GM18517 (cell line): ENCODE data around the gene GOLGA8S.
"Not testable (repeated sequence)": the region's sequence is repeated elsewhere in the genome, so short reads cannot be mapped to it uniquely, and the experiment has no call there.

Experiments used
- ATAC-seq: cut with Tn5 transposase; IDR thresholded peaks from one replicate; pipeline ENCODE4 v1.9.1; 2021; ENCODE audit warnings: mild to moderate bottlenecking, moderate library complexity; ENCODE audit not compliant: unreplicated experiment

The GOLGA8S gene, protein sequence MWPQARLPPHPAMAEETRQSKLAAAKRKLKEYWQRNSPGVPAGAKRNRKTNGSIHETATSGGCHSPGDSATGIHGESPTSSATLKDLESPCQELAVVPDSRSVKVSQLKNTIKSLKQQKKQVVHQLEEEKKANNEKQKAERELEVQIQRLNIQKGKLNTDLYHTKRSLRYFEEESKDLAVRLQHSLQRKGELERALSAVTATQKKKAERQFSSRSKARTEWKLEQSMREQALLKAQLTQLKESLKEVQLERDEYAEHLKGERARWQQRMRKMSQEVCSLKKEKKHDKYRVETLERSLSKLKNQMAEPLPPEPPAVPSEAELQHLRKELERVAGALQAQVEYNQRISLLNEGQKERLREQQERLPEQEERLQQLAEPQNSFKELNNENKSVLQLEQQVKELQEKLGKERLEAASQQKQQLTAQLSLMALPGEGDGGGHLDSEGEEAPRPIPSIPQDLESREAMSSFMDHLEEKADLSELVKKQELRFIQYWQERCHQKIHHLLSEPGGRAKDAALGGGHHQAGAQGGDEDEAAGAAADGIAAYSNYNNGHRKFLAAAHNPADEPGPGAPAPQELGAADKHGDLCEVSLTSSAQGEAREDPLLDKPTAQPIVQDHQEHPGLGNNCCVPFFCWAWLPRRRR

GRCh38 chr15:23354448-23354847 lies at the start of gene GOLGA8S:
Gene GOLGA8S (plus strand): TSS chr15:23354748. CDS start chr15:23354810, 62 bp downstream.
- ATAC-seq, result not testable (repeated sequence)

DNA sequence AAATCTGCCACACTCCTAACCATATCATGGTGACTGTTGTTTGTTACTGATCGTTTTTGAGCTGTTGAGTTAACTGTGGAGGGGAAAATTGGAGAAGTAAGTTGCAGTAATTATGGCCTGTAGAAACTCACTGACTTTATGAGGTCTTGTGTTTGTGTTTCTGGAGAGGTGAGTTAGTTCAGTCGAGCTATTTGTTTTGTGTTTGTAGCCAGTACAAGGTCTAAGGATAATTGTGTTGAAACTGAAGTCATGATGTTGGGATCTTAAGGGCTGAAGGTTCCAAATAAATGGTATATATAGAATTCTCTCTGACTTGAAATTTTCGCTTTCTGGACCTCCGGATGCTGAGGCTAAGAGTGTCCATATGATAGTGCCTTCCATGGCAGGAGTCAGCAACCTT lies 49.7 kb upstream of the GOLGA8S start:
- not testable (repeated sequence) for ATAC-seq

GRCh38 chr15:23305921-23306320 lies 48.6 kb upstream of the GOLGA8S start:
- ATAC-seq, result not testable (repeated sequence)

GRCh38 chr15:23311233-23311632 lies 43.3 kb upstream of the GOLGA8S start:
- not testable (repeated sequence) for ATAC-seq

DNA sequence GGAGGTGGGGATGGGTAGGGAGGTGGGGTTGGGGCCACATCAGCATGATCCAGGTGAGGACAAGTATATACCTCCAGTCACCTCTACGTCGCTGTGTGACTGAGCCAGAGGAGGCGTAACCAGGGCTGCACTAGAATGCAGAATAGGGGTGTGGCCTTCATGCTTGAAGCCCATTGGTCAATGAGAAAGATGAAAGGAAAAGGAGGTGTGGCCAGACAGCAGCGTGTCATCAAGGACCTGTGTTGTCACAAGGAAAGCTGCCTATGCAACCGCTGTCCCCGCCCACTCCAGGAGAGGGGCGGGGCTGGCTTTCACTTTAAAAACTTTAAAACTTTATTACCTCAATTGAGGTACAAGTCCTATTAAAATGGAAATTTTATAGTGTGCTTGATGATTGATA lies 20.5 kb upstream of the GOLGA8S start, which contains the start of gene GOLGA6L26:
GOLGA6L26 (minus strand) TSS at position 101 of the 400 bp plus-strand sequence; CDS start at position 40, 61 bp downstream.
- ATAC-seq, result not testable (repeated sequence)

DNA sequence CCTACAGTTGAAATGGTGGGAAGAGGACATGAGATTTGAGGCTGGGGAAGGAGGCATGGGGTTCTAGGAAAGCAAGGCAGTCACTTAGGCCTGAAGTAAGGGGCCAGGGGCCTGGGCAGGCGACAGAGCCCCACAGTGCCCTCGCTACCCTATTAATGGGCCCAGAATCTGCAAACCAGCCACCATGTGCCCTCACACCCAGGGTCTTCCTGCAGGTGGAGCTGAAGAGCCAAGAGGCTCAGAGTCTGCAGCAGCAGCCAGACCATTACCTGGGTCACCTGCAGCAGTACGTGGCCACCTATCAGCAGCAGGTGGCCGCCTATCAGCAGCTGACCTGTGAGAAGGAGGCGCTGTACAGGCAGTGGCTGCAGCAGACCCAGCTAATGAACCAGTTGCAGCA lies 8.1 kb downstream of the GOLGA8S start:
- ATAC-seq, result not testable (repeated sequence)

DNA sequence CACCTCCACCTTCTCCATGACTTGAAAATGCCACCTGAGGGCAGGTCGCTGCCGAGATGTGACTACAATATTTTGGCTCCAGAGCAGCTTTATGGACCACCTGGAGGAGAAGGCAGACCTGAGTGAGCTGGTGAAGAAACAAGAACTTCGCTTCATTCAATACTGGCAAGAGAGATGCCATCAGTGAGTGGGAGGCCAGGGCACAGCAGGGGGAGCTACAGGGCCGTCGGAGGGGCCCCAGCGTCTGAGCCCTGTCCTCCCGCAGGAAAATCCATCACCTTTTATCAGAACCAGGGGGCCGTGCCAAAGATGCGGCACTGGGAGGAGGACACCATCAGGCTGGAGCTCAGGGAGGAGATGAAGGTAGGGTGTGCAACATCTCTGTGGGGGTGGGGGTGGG lies 9.7 kb downstream of the GOLGA8S start:
- not testable (repeated sequence) for ATAC-seq

GRCh38 chr15:23370578-23370977 lies 16.0 kb downstream of the GOLGA8S start:
- no peak for ATAC-seq

GRCh38 chr15:23371134-23371533 lies 16.6 kb downstream of the GOLGA8S start:
- ATAC-seq, result not testable (repeated sequence)

DNA sequence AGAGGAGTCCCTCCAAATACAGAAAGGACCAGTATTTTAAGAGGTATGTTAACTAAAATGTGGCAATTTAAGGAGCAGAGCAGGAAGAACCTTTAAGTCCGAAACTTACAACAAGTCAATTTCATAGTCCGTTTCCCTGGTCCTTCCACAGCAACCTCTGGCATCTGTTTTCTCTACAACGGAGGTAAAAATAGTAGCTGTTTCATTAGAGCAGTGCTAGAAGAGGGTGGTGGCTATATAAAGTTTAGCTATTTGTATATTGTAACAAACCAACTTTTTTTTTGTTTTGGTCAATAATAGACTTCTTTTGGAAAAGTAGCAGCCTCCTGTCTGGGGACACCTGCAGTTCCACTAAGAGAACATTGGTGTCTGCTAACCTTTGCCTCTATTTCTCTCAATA lies 17.3 kb downstream of the GOLGA8S start:
- ATAC-seq, result not testable (repeated sequence)

DNA sequence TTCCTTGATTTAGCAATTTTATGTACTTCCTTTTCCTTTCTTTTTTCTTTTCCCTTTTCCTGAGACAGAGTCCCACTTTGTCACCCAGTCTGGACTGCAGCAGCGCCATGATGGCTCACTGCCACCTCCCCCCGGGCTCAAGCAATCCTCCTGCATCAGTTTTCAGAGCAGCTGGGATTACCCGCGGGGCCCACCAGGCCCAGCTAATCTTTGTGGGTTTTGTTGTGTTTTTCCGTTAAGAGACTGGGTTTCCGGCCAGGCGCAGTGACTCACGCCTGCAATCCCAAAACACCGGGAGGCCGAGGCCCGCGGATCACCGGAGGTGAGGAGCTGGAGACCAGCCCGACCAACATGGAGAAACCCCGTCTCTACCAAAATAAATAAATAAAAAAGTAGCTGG lies 17.7 kb downstream of the GOLGA8S start:
- ATAC-seq, result no peak

- ATAC-seq, result not testable (repeated sequence)
Observed at GRCh38 chr15:23372891-23373600, 18.5 kb downstream of the GOLGA8S start.

- ATAC-seq, result not testable (repeated sequence)
Observed at GRCh38 chr15:23374226-23374625, 19.7 kb downstream of the GOLGA8S start.

DNA sequence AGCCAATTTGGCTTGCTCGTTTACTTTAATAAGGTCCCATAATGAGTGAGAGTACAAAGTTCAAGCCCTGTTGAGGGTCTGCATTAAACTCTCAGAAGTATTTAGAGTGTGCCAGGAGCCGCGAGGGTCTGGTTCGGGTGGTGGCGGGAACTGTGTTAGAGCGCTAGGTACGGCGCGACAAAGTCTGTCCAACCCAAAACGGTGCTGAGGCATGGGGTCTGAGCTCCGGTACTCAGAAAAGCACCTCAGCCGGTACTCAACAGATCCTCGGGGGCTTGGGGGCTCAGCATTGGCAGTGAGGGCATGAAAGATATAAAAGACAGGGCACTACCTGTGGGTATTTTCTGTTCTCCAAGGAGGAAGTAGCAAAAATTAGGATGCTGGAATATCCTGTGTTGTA lies 24.4 kb downstream of the GOLGA8S start:
- not testable (repeated sequence) for ATAC-seq

GRCh38 chr15:23380700-23381099 lies 26.2 kb downstream of the GOLGA8S start:
- not testable (repeated sequence) for ATAC-seq

GRCh38 chr15:23381192-23381591 lies 26.6 kb downstream of the GOLGA8S start:
- not testable (repeated sequence) for ATAC-seq

- ATAC-seq, result no peak
Observed at GRCh38 chr15:23384371-23384770, 29.8 kb downstream of the GOLGA8S start.

- ATAC-seq, result no peak
Observed at GRCh38 chr15:23385886-23386430, 31.4 kb downstream of the GOLGA8S start.

- no peak for ATAC-seq
Observed at GRCh38 chr15:23387621-23388190, 33.2 kb downstream of the GOLGA8S start.

- ATAC-seq, result no peak
Observed at GRCh38 chr15:23395030-23395692, 40.6 kb downstream of the GOLGA8S start.
